RPMI8226 (cell line): ENCODE measurements around the gene HNF1B.

Experiments used
- DNase-seq: peaks from one replicate; pipeline ENCODE4 v3.0.0-alpha.2; 2015

HNF1B gene

DNA sequence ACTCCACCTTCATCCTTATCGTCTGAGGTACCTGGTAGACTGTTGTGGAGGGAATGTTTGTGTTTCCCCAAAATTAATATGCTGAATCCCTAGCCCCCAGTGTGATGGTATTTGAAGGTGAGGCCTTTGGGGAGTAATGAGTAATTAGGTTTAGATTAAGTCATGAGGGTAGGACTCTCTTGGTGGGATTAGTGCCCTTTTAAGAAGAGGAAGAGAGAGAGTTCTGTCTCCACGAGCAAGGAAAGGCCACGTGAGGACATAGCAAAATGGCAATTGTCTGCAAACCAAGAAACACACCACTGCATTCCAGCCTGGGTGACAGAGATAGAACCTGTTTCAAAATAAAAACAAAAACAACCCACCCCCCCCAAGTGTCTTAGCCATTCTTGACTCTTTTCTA is 80.6 kb downstream of the HNF1B start:
- DNase-seq: no peak

- DNase-seq: no peak
Measured at GRCh38 chr17:37662353-37662752, 82.5 kb downstream of the HNF1B start.

- DNase-seq: no peak
Measured at GRCh38 chr17:37661400-37662014, 83.4 kb downstream of the HNF1B start.

DNA sequence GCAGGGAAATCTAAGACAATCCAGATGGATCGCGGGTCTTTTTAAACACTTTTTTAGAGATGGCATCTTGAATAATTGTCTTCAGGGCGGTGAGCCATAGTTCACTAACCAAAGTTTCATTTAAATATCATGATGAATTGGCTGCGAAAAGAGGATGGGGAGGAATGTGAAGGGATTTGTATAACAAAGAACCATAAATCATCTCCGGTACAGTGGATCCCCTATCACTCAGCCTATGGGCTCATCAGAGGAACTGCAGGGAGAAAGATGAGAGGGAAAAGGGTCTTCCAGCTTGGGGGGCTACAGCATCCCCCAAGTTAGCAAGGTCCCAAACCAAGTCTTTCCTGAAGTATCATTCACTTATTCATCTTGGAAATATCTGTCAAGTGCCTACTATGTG is 84.9 kb downstream of the HNF1B start:
- no peak for DNase-seq

DNA sequence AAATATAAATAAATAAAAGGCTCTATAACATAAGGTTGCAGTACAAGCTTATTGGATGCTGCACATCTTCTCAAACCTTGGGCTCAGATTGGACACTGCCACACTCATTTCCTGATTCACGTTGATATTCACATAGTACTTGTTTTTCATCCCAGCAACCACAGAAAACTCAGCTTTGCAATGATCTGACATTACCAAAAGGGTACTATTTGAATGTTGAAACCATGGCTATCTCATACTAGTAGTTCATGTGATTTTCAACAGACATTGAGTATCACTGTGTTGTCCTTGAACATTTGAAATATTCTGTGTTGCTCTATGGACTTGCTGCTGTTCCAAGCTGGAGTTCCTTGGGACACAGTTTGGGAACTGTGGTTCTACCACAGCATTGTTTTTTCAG is 87.7 kb downstream of the HNF1B start:
- DNase-seq: no peak

- no peak for DNase-seq
Measured at GRCh38 chr17:37651849-37652248, 93.0 kb downstream of the HNF1B start.

DNA sequence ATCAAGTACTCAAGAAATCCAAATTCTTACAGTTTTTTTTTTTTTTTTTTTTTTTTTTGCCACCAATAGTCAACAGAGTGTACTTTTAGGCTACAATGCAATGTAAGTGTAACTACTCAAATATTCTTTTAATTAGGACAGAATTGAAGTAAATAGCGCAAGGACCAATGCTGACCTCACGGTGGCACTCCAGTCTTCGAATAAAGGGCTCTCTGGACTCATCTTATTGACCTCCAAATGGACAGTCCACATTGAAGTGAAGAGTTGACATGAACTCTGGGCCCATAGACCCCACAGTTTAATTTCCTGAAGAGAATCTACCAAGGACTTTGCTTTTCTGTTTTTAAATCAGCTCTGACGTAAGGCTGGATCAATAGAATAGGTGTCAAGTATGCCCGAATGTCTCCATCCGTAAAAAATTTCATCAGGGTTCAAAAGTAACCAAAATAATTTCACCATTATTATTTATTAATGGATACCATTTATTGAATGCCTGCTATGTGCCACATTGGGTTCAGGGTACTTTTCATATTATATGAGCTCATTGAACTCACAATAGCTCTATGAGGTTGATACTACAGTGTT is 94.3 kb downstream of the HNF1B start:
- peak; percentile 48 for DNase-seq

DNA sequence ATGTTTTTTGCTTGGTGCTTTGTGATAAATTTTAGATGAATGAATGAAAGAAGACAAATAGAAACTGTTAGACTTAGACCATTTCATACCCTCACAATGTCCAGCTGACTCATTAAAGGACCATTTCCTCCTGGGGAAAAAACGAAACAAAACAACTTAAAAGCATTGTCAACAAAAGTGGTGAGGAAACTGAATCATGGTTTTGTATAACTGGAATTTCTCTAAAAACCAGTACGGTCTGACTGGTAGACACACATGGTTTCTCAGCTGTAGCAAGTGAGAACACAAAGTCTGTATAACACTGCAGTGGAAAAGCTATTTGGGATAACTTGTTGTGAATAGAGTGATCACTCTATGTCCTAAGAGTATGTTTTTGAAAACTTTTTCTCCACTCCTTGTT is 96.3 kb downstream of the HNF1B start:
- DNase-seq: peak; percentile 14

GRCh38 chr17:37647856-37648255 is 97.0 kb downstream of the HNF1B start:
- DNase-seq: no peak

- DNase-seq: no peak
Measured at GRCh38 chr17:37643869-37644268, 101.0 kb downstream of the HNF1B start.

DNA sequence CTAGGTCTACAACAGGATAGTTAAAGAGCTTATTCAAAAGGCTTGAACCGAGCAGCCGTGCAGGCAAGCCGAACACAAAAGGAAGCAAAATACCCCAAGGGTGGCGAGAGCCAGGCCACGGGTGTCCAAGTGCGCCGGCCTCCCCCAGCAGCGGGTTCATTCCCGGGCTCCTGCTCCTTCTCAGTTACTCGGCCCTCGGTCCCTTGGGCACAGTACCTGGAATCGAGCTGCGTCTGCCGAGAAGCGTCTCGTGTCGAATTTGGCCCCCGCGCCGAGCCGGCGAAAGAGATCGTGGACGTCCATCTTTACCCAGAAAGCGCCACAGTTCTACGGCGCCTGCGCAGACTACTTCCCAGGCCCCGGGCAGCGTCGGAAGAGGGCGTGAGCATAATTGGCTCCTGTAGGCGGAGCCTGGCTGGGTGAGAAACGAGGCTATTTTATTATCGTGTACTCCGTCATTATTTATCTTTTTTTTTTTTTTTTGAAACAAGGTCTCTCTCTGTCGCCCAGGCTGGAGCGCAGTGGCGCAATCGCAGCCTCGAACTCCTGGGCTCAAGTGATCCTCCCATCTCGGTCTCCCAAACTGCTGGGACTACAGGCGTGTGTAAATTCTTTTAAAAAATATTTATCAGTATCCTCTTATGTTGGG is 101.6 kb downstream of the HNF1B start, which contains the start of gene DDX52:
Gene DDX52 (minus strand): TSS at position 329 of the 649 bp plus-strand sequence. CDS start 26 bp downstream, at position 303.
- DNase-seq: peak; percentile 93

DNA sequence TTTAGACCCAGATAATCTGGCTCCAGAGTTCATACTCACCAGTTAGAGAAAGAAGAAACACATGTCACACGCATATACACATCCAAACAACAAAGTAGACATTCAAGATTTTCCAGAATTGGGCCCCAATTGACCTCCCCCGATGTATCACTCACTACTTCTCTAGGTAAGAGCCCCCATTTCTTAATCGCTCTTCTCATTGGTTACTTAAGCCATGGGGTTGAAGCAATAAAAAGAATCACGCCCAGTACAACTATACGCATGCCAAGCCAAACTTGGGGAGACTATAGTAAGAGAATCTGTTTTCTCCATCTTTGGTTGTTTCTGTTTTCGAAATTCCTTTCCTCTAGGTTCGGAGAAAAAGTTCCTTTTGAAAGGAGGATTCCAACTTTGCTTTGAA is 102.2 kb downstream of the HNF1B start:
- DNase-seq: no peak

DNA sequence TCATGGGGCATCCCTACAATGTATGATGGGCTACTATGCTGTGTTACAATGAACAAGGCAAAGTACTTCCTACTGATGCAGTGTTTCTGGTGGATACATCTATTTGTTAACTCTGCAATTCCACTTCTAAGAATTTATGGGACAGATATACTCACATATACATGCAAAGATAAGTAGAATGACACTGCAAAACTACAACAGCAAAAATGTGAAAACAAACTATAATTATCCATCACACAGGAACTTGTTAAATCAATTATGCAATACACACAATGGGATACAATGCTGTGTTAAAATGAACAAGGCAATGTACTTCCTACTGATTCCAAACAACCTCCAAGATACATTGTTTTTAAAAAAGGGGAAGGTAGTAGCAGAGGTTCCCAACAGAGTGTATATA is 104.8 kb downstream of the HNF1B start:
- DNase-seq: no peak

DNA sequence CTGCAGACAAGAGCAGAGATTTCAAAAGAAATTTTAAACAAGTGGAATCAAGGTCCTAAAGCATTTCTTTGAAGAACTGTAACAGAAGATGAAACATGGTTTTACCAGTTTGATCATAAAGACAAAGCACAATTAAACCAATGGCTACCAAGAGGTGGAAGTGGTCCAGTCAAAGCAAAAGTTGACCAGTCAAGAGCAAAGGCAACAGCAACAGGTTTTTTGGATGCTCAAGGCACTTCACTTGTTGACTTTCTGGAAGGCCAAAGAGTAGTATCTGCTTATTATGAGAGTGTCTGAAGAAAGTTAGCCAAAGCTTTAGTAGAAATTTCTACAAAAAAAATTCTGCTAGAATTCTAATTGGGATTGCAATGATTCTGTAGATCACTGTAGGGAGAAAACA is 106.9 kb downstream of the HNF1B start:
- DNase-seq: no peak
